SK-N-SH treated with all-trans-retinoic acid at 6 μM for 48 hours (cell line): ENCODE measurements around the gene TOE1.

Experiments
- ATAC-seq: fragments of 200-7000 bp; cut with Tn5 transposase; 3 replicates; pipeline ENCODE4 v1.9.1; 2020; ENCODE audit warnings: mild to moderate bottlenecking, moderate library complexity
- ARNTL ChIP-seq: fragments of 450-650 bp; formaldehyde crosslinking; IDR thresholded peaks from 2 replicates; pipeline ENCODE4 v1.5.0; 2020; ENCODE audit warnings: low read depth, mild to moderate bottlenecking, moderate library complexity, borderline replicate concordance
- BACH2 ChIP-seq: fragments of 250-450 bp; sonication (Bioruptor Pico); IDR thresholded peaks from 2 replicates; pipeline ENCODE4 v1.9.0; 2021; ENCODE audit warnings: mild to moderate bottlenecking, borderline replicate concordance
- CREB5 ChIP-seq: fragments of 250-450 bp; sonication (Bioruptor Pico); IDR thresholded peaks from 2 replicates; pipeline ENCODE4 v1.5.1; 2020; ENCODE audit warnings: low read depth, mild to moderate bottlenecking, moderate library complexity
- CSDC2 ChIP-seq: fragments of 250-450 bp; sonication (Bioruptor Pico); IDR thresholded peaks from 2 replicates; pipeline ENCODE4 v1.5.0; 2020; ENCODE audit warnings: mild to moderate bottlenecking, moderate library complexity
- ESRRG ChIP-seq: fragments of 250-450 bp; sonication (Bioruptor Pico); IDR thresholded peaks from 2 replicates; pipeline ENCODE4 v1.6.1; 2021; ENCODE audit warnings: mild to moderate bottlenecking
- GLIS3 ChIP-seq: fragments of 250-450 bp; sonication (Bioruptor Pico); IDR thresholded peaks from 2 replicates; pipeline ENCODE4 v1.5.0; 2020; ENCODE audit warnings: mild to moderate bottlenecking, moderate library complexity
- ISL1 ChIP-seq: fragments of 250-450 bp; sonication (Bioruptor Pico); IDR thresholded peaks from 2 replicates; pipeline ENCODE4 v2.1.2; 2022; ENCODE audit warnings: mild to moderate bottlenecking, moderate library complexity
- OSR1 ChIP-seq: fragments of 250-450 bp; sonication (Bioruptor Pico); IDR thresholded peaks from 2 replicates; pipeline ENCODE4 v1.8.0; 2022; ENCODE audit warnings: moderate library complexity, mild to moderate bottlenecking, inconsistent platforms
- PPARA ChIP-seq: fragments of 250-450 bp; sonication (Bioruptor Pico); IDR thresholded peaks from 2 replicates; pipeline ENCODE4 v1.5.0; 2020; ENCODE audit warnings: mild to moderate bottlenecking, borderline replicate concordance
- SNAI2 ChIP-seq: fragments of 250-450 bp; sonication (Bioruptor Pico); IDR thresholded peaks from 2 replicates; pipeline ENCODE4 v1.5.0; 2020; ENCODE audit warnings: mild to moderate bottlenecking, moderate library complexity
- TCF4 ChIP-seq: fragments of 250-450 bp; sonication (Bioruptor Pico); IDR thresholded peaks from 2 replicates; pipeline ENCODE4 v1.8.0; 2021; ENCODE audit warnings: mild to moderate bottlenecking, moderate library complexity, borderline replicate concordance
- ZC3H10 ChIP-seq: fragments of 250-450 bp; sonication (Bioruptor Pico); IDR thresholded peaks from 2 replicates; pipeline ENCODE4 v1.5.1; 2021; ENCODE audit warnings: mild to moderate bottlenecking, moderate library complexity
- ZFP30 ChIP-seq: fragments of 450-650 bp; formaldehyde crosslinking; IDR thresholded peaks from 2 replicates; pipeline ENCODE4 v1.5.0; 2022; ENCODE audit warnings: mild to moderate bottlenecking, moderate library complexity
- ZNF565 ChIP-seq: fragments of 450-650 bp; formaldehyde crosslinking; conservative IDR thresholded peaks from 2 replicates; pipeline ENCODE4 v1.5.0; 2020; ENCODE audit warnings: low read depth, mild to moderate bottlenecking, moderate library complexity
- ZNF70 ChIP-seq: fragments of 450-650 bp; formaldehyde crosslinking; IDR thresholded peaks from 2 replicates; pipeline ENCODE4 v1.5.0; 2020; ENCODE audit warnings: mild to moderate bottlenecking, moderate library complexity
- ZNF8 ChIP-seq: fragments of 450-650 bp; formaldehyde crosslinking; IDR thresholded peaks from 2 replicates; pipeline ENCODE4 v1.5.0; 2020; ENCODE audit warnings: mild to moderate bottlenecking, moderate library complexity
- TF ChIP-seq, protein P1 (sequence below): fragments of 250-450 bp; sonication (Bioruptor Pico); IDR thresholded peaks from 2 replicates; pipeline ENCODE4 v1.8.0; 2021; ENCODE audit warnings: low read depth, mild to moderate bottlenecking, moderate library complexity, borderline replicate concordance
- TF ChIP-seq, protein P2 (sequence below): fragments of 250-450 bp; sonication (Bioruptor Pico); IDR thresholded peaks from 2 replicates; pipeline ENCODE4 v1.5.1; 2021; ENCODE audit warnings: mild to moderate bottlenecking, moderate library complexity

Gene TOE1

DNA sequence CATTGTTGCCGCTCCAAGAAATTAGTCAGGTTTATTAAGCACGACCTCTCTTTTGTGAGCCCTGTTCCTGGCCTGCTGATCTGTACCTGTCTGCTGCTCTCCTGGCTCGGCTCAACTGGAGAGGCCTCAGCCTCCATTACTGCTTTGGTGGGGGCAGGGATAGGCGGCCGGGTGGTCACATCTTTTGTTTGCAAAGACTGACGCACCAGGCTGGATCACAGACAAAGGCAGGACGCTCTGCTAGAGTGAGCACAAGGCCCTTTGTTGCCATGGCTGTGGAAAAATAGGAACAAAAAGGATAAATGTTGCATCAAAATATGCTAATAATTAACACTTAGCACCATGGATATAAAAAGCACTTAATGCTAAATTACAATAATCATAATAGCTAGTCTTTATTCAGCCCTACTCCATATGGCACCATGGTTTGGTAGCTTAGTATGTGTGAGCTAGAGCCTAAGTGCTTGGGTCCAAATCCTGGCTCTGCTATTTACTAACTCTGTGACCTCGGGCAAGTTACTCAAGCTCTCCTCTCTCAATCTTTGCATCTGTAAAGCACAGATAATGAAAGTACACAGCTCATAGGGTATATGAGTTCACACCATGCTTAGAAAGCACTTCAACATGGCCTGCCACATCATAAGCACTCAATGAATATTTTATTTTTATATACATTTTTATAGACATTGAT lies 42.2 kb upstream of the TOE1 start (continued):
- TF ChIP-seq CREB5 (no peak), PPARA (CRISPR knock-in tag) (no peak), GLIS3 (CRISPR knock-in tag) (no peak), SNAI2 (CRISPR knock-in tag) (no peak), ESRRG (CRISPR knock-in tag) (no peak), ISL1 (no peak)

DNA sequence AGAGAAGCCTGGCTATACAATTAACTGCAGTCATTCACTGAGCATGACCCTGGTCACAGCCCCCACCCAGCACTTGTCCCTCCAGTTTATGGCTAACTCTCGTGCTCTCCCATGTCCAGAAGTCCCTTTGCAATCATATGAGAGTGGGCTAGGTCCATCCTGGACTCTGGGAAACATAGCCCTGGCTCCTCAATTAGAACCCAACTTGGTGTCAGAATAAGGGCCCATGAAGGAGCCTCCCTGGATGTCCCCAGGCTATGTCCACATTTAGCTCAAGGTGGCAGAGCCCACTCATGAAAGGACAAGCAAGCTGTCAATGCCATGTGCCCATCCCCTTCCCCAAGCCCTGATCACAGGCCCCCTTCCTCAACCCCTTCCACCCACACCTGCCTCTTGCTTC lies 40.7 kb upstream of the TOE1 start:
- TF ChIP-seq CREB5, result no peak
- TF ChIP-seq, protein P1, sequence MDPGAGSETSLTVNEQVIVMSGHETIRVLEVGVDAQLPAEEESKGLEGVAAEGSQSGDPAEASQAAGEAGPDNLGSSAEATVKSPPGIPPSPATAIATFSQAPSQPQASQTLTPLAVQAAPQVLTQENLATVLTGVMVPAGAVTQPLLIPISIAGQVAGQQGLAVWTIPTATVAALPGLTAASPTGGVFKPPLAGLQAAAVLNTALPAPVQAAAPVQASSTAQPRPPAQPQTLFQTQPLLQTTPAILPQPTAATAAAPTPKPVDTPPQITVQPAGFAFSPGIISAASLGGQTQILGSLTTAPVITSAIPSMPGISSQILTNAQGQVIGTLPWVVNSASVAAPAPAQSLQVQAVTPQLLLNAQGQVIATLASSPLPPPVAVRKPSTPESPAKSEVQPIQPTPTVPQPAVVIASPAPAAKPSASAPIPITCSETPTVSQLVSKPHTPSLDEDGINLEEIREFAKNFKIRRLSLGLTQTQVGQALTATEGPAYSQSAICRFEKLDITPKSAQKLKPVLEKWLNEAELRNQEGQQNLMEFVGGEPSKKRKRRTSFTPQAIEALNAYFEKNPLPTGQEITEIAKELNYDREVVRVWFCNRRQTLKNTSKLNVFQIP (CRISPR knock-in tag), result no peak
- TF ChIP-seq SNAI2 (CRISPR knock-in tag), result no peak
- TF ChIP-seq CSDC2 (CRISPR knock-in tag), result no peak
- TF ChIP-seq ZNF70 (CRISPR knock-in tag), result no peak
- TF ChIP-seq, protein P2, sequence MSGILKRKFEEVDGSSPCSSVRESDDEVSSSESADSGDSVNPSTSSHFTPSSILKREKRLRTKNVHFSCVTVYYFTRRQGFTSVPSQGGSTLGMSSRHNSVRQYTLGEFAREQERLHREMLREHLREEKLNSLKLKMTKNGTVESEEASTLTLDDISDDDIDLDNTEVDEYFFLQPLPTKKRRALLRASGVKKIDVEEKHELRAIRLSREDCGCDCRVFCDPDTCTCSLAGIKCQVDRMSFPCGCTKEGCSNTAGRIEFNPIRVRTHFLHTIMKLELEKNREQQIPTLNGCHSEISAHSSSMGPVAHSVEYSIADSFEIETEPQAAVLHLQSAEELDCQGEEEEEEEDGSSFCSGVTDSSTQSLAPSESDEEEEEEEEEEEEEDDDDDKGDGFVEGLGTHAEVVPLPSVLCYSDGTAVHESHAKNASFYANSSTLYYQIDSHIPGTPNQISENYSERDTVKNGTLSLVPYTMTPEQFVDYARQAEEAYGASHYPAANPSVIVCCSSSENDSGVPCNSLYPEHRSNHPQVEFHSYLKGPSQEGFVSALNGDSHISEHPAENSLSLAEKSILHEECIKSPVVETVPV (CRISPR knock-in tag), result no peak
- TF ChIP-seq TCF4 (CRISPR knock-in tag), result no peak
- TF ChIP-seq GLIS3 (CRISPR knock-in tag), result no peak
- no peak for ATAC-seq

DNA sequence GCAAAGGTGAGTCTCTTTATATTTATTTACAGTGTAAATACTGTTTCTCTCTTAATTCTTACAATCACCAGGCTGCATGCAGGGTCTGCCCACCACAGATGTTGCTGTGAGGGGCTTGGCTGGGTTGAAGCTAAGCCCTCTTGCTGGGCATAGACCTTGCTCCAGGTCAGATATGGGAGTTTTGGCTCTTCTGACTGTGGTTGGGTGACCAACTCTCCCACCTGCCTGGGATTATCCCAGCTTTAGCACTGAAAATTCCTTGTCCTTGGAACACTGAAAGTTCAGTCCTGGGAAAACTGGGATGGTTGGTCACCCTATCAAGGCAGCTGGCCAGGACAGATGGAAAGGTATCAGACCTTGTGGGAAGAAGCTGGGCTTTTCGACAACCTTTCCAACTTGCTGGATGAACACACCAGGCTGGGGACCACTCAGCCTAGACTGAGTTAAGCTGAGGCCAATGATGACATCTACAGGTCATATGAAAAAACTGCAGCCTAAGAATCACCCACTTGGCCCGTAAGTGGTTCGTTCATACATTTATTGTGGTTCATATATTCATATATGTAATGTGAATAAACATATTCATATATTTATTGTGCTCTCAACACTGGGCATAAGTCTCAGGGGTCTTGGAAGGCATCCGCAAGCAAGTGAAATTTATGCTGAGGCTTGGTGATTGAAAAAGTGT lies 39.8 kb upstream of the TOE1 start:
- TF ChIP-seq OSR1, result no peak
- TF ChIP-seq TCF4 (CRISPR knock-in tag), result no peak
- no peak for TF ChIP-seq ESRRG (CRISPR knock-in tag)
- no peak for TF ChIP-seq CSDC2 (CRISPR knock-in tag)
- TF ChIP-seq ZNF8, result no peak
- no peak for TF ChIP-seq BACH2
- TF ChIP-seq ARNTL (CRISPR knock-in tag), result no peak
- TF ChIP-seq, protein P2 (CRISPR knock-in tag), result no peak
- no peak for TF ChIP-seq ISL1
- no peak for TF ChIP-seq ZNF565
- no peak for TF ChIP-seq ZFP30
- ATAC-seq, result peak; percentile 50

DNA sequence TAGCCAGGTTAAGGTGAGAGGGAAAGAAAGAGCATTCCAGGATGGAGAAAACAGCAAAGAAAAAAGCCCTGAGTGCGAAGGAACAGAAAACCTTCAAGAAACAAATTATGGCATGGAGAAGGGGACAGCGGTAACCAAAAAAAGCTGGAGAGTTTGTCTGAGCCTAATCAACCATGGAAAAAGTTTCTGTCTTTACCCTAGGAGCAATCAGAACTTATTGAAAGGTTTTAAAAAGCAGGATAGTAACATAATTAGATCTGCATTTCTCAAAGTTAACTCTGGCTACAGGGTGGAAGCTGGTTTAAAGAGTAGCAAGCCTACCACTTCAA lies 39.3 kb upstream of the TOE1 start:
- no peak for ATAC-seq

More for the DNA sequence above, 39.3 kb upstream of the TOE1 start:
- TF ChIP-seq PPARA (CRISPR knock-in tag), result no peak
- no peak for TF ChIP-seq OSR1
- TF ChIP-seq ZC3H10 (CRISPR knock-in tag), result no peak
- no peak for TF ChIP-seq TCF4 (CRISPR knock-in tag)
- TF ChIP-seq, protein P2 (CRISPR knock-in tag), result no peak
- no peak for TF ChIP-seq CSDC2 (CRISPR knock-in tag)
- TF ChIP-seq ESRRG (CRISPR knock-in tag), result no peak
- TF ChIP-seq ZNF565, result no peak
- TF ChIP-seq GLIS3 (CRISPR knock-in tag), result no peak
- no peak for TF ChIP-seq ZNF8
- TF ChIP-seq SNAI2 (CRISPR knock-in tag), result no peak
- TF ChIP-seq BACH2, result no peak
- no peak for TF ChIP-seq ARNTL (CRISPR knock-in tag)
